ENCODE measurements around the gene NLK. TPM values are rescaled to one million over a fixed set of nuclear protein-coding genes. Genes with fewer than 3 reads are reported as not detected.
"Not testable (repeated sequence)": the region's sequence is repeated elsewhere in the genome, so short reads cannot be mapped to it uniquely, and the experiment has no call there.

NLK gene
- total and polyA plus RNA-seq, 2 donors (not counting 1 experiment from before 2014, with no cell fraction given) = 12.7 to 24.8 TPM

- intact Hi-C loops (cut with micrococcal nuclease); H4K20me1 ChIP-seq (ENCODE audit: control insufficient read depth, insufficient read depth, low read length, poor library complexity, severe bottlenecking); H3K9me3 Mint-ChIP-seq (ENCODE audit: insufficient read depth); H3K4me2 ChIP-seq (replicated peaks; ENCODE audit: low read depth, low read length, poor library complexity, severe bottlenecking); H3K27ac ChIP-seq (ENCODE audit: low read length in 2 of 2); H3K4me3 Mint-ChIP-seq; H3K27ac Mint-ChIP-seq; H3K9ac ChIP-seq (ENCODE audit: low read length); ATAC-seq (ENCODE audit: low read depth); DNase-seq; H2AFZ ChIP-seq (ENCODE audit: insufficient read depth, low read depth, low read length, poor library complexity, severe bottlenecking); POLR2A ChIA-PET; H3K4me3 ChIP-seq (ENCODE audit: control extremely low read depth in 1 of 5, extremely low read depth in 1 of 5, insufficient read depth in 1 of 5, low read depth in 2 of 5, low read length in 4 of 5); H3K79me2 ChIP-seq (ENCODE audit: control insufficient read depth, insufficient read depth, low read length); H3K36me3 ChIP-seq (replicated peaks in 1 of 2; ENCODE audit: control extremely low read depth in 1 of 2, control insufficient read depth in 1 of 2, extremely low read depth in 1 of 2, insufficient read depth in 2 of 2, low read length in 1 of 2): not testable (repeated sequence)
- CTCF ChIA-PET = interaction anchor here (0.5 to 6.4 kb wide), 4 partner anchors 20 to 762 kb away, joined by 3 to 36 read pairs (median 5); no protein-coding TSS in a partner anchor
- no CpG with 5 or more reads among the region's 5 CpGs for WGBS (ENCODE audit: insufficient coverage)
- Histone ChIP-seq H3K4me1 (ENCODE audit: control insufficient read depth in 2 of 2, insufficient read depth in 2 of 2, low read length in 2 of 2) (peaks cover 12 to 16% of the 10 kb centered on the region in 2 donors), H3K9me3 (ENCODE audit: control extremely low read depth in 1 of 3, control insufficient read depth in 2 of 3, insufficient read depth in 1 of 3, low read length in 2 of 3) (peaks cover 0 to 14% (median 0%) of the 10 kb centered on the region in 3 donors), H3K27me3 (replicated peaks in 1 of 4; ENCODE audit: control extremely low read depth in 1 of 4, control insufficient read depth in 3 of 4, insufficient read depth in 4 of 4, low read length in 3 of 4) (peaks cover 0 to 41% (median 14%) of the 10 kb centered on the region in 4 experiments)
- H3K27me3 Mint-ChIP-seq = peaks cover 53% of the 10 kb centered on the region
- peaks cover 11% of the 10 kb centered on the region for H3K4me1 Mint-ChIP-seq
These were observed 189.1 kb downstream of the NLK start for GRCh38 chr17:28231624-28232023.

GRCh38 chr17:28232966-28233870, 190.7 kb downstream of the NLK start:
- 78% methylated on average over 11 of the region's 21 CpGs for whole genome bisulfite sequencing (ENCODE audit: insufficient coverage)
- POLR2A ChIA-PET; H3K4me2 ChIP-seq (replicated peaks; ENCODE audit: low read depth, low read length, poor library complexity, severe bottlenecking); H3K27ac Mint-ChIP-seq; H3K4me3 ChIP-seq (ENCODE audit: control extremely low read depth in 1 of 5, extremely low read depth in 1 of 5, insufficient read depth in 1 of 5, low read depth in 2 of 5, low read length in 4 of 5); H2AFZ ChIP-seq (ENCODE audit: insufficient read depth, low read depth, low read length, poor library complexity, severe bottlenecking); H3K9ac ChIP-seq (ENCODE audit: low read length); ATAC-seq (ENCODE audit: low read depth); H3K27ac ChIP-seq (ENCODE audit: low read length in 2 of 2); H3K9me3 ChIP-seq (ENCODE audit: control extremely low read depth in 1 of 3, control insufficient read depth in 2 of 3, insufficient read depth in 1 of 3, low read length in 2 of 3); H3K4me1 Mint-ChIP-seq; H3K4me1 ChIP-seq (ENCODE audit: control insufficient read depth in 2 of 2, insufficient read depth in 2 of 2, low read length in 2 of 2); H4K20me1 ChIP-seq (ENCODE audit: control insufficient read depth, insufficient read depth, low read length, poor library complexity, severe bottlenecking); H3K9me3 Mint-ChIP-seq (ENCODE audit: insufficient read depth); intact Hi-C loops (cut with micrococcal nuclease); H3K4me3 Mint-ChIP-seq; H3K36me3 ChIP-seq (replicated peaks in 1 of 2; ENCODE audit: control extremely low read depth in 1 of 2, control insufficient read depth in 1 of 2, extremely low read depth in 1 of 2, insufficient read depth in 2 of 2, low read length in 1 of 2); H3K79me2 ChIP-seq (ENCODE audit: control insufficient read depth, insufficient read depth, low read length); DNase-seq: not testable (repeated sequence)
- H3K27me3 Mint-ChIP-seq = peaks cover 46% of the 10 kb centered on the region
- TF ChIP-seq CTCF (IDR thresholded peaks at IDR 0.05) = peak; percentile 65
- peaks cover 0 to 25% (median 6%) of the 10 kb centered on the region in 4 experiments for H3K27me3 ChIP-seq (replicated peaks in 1 of 4; ENCODE audit: control extremely low read depth in 1 of 4, control insufficient read depth in 3 of 4, insufficient read depth in 4 of 4, low read length in 3 of 4)
- CTCF ChIA-PET = interaction anchor here (1.2 to 6.4 kb wide), 5 partner anchors 15 to 184 kb away, joined by 3 to 36 read pairs (median 4); no protein-coding TSS in a partner anchor

- H3K4me2 ChIP-seq (replicated peaks; ENCODE audit: low read depth, low read length, poor library complexity, severe bottlenecking); H4K20me1 ChIP-seq (ENCODE audit: control insufficient read depth, insufficient read depth, low read length, poor library complexity, severe bottlenecking); ATAC-seq (ENCODE audit: low read depth); H3K27ac ChIP-seq (ENCODE audit: low read length in 2 of 2); intact Hi-C loops (cut with micrococcal nuclease); H3K9me3 ChIP-seq (ENCODE audit: control extremely low read depth in 1 of 3, control insufficient read depth in 2 of 3, insufficient read depth in 1 of 3, low read length in 2 of 3); H3K4me1 ChIP-seq (ENCODE audit: control insufficient read depth in 2 of 2, insufficient read depth in 2 of 2, low read length in 2 of 2); H3K9me3 Mint-ChIP-seq (ENCODE audit: insufficient read depth); H3K9ac ChIP-seq (ENCODE audit: low read length); H3K79me2 ChIP-seq (ENCODE audit: control insufficient read depth, insufficient read depth, low read length); H3K36me3 ChIP-seq (replicated peaks in 1 of 2; ENCODE audit: control extremely low read depth in 1 of 2, control insufficient read depth in 1 of 2, extremely low read depth in 1 of 2, insufficient read depth in 2 of 2, low read length in 1 of 2); H3K4me3 Mint-ChIP-seq; H3K27ac Mint-ChIP-seq; H3K4me3 ChIP-seq (ENCODE audit: control extremely low read depth in 1 of 5, extremely low read depth in 1 of 5, insufficient read depth in 1 of 5, low read depth in 2 of 5, low read length in 4 of 5); H2AFZ ChIP-seq (ENCODE audit: insufficient read depth, low read depth, low read length, poor library complexity, severe bottlenecking); POLR2A ChIA-PET; DNase-seq; H3K4me1 Mint-ChIP-seq: not testable (repeated sequence)
- 87% methylated on average over 18 of the region's 22 CpGs for WGBS (ENCODE audit: insufficient coverage)
- CTCF ChIA-PET = interaction anchor here (1.2 to 6.4 kb wide), 4 partner anchors 14 to 183 kb away, joined by 3 to 36 read pairs (median 4); no protein-coding TSS in a partner anchor
- H3K27me3 ChIP-seq (replicated peaks in 1 of 4; ENCODE audit: control extremely low read depth in 1 of 4, control insufficient read depth in 3 of 4, insufficient read depth in 4 of 4, low read length in 3 of 4) = peaks cover 0 to 16% (median 2%) of the 10 kb centered on the region in 4 experiments
- H3K27me3 Mint-ChIP-seq = peaks cover 43% of the 10 kb centered on the region
These were observed 191.7 kb downstream of the NLK start for GRCh38 chr17:28233872-28234856.

Data from B cell (primary cell).